ENCODE data around the gene KRTAP5-1.
A peak's percentile ranks its signal among the peaks of the same experiment; 100 is the strongest.

KRTAP5-1 gene

DNA sequence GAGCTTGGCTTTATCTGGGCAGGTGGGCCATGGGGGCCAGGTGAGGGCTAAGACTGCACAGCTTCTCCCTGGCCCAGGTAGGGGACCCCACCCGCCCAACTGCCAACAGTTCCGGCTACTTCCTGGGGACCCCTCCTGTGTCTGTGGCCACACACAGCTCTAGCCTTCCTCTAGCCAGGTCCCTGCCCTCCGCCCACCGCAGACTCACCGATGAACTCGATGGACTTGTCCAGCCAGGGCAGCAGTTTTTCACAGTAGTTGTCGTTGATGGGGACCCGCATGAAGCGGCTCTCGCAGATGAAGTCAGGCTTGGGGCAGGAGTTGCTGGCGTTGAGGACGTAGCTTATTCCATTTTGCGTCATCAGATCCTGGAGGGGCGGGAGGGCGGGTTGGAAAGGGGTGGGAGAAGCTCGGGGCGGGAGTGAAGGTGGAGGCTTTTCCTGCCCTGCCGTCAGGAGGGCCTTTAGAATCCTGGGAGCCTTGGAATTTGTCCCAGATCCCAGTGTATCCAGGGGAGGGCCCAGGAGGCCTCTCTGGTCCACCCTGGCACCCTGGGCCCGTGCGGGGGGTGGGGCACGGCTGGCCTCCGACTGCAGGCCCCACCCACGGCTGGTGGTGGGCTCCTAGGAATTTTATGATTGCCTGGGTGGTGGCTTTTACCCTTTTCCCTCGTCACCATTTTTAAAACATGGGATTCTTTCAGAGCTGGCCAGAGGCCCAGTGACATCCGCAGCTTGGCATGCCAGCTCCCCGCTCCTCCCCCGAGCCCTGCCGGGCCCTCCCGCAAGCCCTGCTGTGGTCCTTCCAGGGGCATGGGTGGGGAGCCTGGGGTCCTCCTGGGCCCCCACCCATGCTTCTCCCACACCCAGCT is 26.9 kb downstream of the KRTAP5-1 start:
- TF ChIP-seq, protein P1, sequence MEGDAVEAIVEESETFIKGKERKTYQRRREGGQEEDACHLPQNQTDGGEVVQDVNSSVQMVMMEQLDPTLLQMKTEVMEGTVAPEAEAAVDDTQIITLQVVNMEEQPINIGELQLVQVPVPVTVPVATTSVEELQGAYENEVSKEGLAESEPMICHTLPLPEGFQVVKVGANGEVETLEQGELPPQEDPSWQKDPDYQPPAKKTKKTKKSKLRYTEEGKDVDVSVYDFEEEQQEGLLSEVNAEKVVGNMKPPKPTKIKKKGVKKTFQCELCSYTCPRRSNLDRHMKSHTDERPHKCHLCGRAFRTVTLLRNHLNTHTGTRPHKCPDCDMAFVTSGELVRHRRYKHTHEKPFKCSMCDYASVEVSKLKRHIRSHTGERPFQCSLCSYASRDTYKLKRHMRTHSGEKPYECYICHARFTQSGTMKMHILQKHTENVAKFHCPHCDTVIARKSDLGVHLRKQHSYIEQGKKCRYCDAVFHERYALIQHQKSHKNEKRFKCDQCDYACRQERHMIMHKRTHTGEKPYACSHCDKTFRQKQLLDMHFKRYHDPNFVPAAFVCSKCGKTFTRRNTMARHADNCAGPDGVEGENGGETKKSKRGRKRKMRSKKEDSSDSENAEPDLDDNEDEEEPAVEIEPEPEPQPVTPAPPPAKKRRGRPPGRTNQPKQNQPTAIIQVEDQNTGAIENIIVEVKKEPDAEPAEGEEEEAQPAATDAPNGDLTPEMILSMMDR (conservative IDR thresholded peaks at IDR 0.05; ENCODE audit: low read length) = no peak
- H3K4me3 ChIP-seq (ENCODE audit: low read length) = no peak overlapping the region
- DNase-seq (ENCODE audit: low read depth) = peak; percentile 82

DNA sequence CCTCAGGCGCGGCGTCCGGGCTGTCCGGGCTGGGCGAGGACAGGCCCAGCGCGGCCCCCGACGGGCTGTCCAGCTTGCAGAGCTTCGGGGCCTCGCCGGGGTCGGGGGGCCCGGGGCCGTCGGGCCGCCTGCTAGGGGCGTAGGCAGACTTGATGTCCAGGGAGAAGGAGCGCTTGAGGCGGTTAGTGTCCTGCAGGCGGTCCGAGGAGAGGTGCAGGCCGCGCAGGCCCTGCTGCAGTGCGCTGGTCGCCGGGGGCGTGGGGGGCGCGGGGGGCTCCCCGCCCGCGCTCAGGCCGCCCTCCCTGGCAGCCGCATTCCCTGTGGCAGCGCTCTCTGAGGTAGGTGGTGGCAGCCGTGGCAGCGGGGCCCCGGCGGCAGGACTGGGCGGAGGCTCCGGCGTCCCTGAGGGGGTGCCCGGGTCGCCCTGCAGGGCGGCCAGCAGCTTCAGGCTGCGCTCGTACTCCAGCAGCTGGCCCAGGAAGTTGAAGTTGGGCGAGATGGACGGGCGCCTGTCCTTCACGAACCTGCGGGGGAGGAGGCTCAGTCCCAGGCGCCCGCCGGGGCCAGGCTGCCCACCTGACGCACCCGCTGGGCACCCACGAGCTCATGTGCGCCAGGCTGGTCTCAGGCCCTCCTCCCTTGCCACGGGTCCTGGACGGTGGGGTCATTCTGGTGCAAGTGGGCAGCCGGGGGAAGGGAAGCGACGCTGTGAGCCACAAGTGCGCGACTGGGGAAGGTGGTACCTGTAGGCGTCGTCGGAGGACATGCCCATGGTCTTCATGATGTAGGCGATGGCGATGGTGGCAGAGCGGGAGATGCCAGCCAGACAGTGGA is 27.8 kb downstream of the KRTAP5-1 start:
- TF ChIP-seq, protein P1 (conservative IDR thresholded peaks at IDR 0.05; ENCODE audit: low read length) = no peak
- H3K4me3 ChIP-seq (ENCODE audit: low read length) = no peak overlapping the region
- no peak for DNase-seq (ENCODE audit: low read depth)

DNA sequence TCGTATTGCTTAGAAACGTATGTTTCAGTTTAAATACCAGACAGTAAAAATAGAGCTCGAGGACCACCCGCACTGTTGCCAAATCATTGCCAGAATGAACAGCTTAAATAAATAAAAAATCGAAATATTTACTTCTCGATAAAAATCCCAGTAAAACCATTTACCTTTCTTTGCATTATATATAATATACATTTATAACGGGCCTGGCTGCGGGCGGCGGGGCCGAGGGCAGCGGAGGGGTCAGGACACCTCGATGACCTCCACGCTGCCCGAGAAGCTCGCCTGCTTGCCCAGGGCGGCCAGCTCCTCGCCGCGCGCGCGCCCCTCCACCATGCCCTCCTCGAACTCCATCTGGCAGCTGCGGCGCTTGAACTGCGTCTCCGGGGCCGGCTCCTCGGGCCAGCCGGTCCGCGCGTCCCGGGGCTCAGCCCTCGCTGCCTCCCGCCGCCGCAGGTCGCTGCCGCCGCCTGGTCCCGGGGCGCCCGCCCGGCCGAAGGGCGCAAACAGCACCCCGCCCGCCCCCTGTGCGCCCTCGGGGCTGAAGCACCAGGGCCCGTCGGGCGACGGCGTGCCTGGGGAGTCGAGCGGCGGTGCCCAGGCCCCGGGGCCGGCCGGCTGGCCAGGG is 28.7 kb downstream of the KRTAP5-1 start:
- TF ChIP-seq, protein P1 (conservative IDR thresholded peaks at IDR 0.05; ENCODE audit: low read length) = no peak
- DNase-seq (ENCODE audit: low read depth) = no peak
- H3K4me3 ChIP-seq (ENCODE audit: low read length) = no peak overlapping the region

DNA sequence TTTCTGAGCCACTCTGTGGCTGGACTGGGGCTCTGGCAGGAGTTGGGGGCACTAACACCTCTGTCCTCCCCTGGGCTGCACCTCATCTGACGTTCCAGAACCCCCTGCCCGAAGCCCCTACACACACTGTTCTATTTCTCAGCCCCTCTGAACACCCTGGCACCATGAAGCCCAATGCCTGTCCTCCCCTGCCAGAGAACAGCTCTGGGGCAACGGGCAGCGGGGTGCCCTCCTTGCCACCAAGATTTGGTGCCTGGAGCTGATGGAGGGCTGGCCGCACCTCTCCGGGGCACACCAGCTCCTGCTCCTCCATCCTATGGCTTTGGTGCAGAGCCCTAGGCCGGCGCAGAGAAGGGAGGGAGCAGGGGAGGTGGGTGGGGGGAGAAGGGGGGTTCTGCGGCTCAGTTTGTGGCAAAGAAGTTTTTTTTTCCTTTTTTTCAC is 29.4 kb downstream of the KRTAP5-1 start:
- no peak for DNase-seq (ENCODE audit: low read depth)
- H3K4me3 ChIP-seq (ENCODE audit: low read length) = no peak overlapping the region
- TF ChIP-seq, protein P1 (conservative IDR thresholded peaks at IDR 0.05; ENCODE audit: low read length) = no peak

DNA sequence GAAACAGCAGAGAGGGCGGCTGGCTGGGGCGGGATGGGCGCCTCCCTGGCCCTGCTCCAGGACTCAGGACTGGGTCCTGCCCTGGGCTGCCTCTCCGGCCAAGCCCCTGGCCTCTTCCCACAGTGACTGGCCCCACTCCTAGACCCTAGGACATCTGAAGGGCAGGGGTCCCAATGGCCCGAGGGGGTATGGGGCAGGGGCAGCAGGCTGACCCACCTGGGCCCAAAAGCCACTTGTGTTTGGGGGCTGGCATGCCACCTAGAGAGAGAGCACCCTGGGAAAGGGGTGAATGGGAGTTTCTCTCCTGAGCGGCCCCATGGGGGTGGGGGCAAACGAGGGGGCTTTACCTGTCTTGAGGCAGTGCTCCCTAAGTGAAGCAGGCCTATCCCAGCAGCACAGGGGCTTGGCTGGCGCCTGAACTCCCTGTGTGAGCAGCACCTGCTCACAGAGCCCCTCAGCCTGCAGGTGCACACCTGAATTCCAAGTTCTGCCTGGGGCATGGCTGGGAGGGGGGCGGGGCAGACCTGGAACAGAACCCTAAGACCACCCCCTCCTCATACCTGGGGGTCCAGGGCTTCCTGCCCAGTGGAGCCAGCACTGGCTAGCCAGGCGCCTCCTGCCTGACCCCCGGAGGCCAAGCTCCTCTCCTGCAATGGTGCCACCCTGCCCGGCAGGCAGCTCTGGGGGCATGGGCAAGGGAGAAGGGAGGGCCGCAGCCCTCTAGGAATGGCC is 29.9 kb downstream of the KRTAP5-1 start:
- H3K4me3 ChIP-seq (ENCODE audit: low read length) = no peak overlapping the region
- no peak for DNase-seq (ENCODE audit: low read depth)
- TF ChIP-seq, protein P1 (conservative IDR thresholded peaks at IDR 0.05; ENCODE audit: low read length) = no peak

DNA sequence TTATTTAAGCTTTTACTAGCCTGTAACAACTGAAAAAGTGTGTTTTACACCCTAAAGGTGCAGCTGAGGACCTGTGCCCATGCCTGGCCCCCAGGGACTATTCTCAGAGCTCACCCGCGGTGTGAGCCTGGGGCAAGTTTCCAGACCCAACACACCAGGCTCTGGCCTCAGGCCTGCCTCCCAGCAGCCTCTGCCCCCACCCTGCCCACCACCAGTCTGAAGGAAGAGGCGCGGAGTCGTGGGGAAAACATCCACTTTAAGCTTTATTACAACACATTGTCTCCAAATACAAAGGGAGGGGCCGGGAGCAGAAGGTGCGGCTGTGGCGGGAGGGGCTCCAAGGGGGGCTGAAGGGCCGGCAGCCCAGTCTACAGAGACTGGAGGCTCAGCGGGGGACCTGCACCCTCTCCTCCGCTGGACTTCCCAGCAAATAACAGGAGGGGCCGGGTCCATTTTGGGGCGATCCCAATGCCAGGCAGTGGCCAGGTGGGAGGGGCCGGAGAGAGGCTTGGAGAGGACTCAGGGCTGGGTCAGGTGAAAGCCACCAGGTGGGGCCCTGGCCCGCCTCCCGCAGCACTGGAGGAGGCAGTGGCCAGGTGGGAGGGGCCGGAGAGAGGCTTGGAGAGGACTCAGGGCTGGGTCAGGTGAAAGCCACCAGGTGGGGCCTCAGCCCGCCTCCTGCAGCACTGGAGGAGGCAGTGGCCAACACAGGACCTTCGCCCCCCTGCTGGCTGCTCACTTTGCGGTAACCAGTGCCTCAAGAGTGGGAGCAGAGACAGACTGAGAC is 31.1 kb downstream of the KRTAP5-1 start:
- no peak overlapping the region for H3K4me3 ChIP-seq (ENCODE audit: low read length)
- no peak for DNase-seq (ENCODE audit: low read depth)
- TF ChIP-seq, protein P1 (conservative IDR thresholded peaks at IDR 0.05; ENCODE audit: low read length) = no peak
